Left lobe of liver (tissue), 2 donors: ENCODE results near the gene PKD1L1. TPM values are rescaled to one million over a fixed set of nuclear protein-coding genes. Genes with fewer than 3 reads are reported as not detected.
"Not testable (repeated sequence)": the region's sequence is repeated elsewhere in the genome, so short reads cannot be mapped to it uniquely, and the experiment has no call there.

Experiments used
- ATAC-seq: fragments of 200-7000 bp; cut with Tn5 transposase; one replicate; pipeline ENCODE4 v1.9.1; 2020; ENCODE audit warnings: mild to moderate bottlenecking, moderate library complexity
- DNase-seq: peaks from one replicate; pipeline ENCODE4 v3.0.0-alpha.2; 2020; ENCODE audit warnings: low spot score
- total RNA-seq: library from RNA; stranded (reverse); gene quantifications from one replicate; pipeline ENCODE4 v1.2.1, GENCODE V29; 2021
- donor health status: DM: no; HTN: no; CAD: no; lungs with moderate emphysema.
- donor health status: DM: no; HTN: yes; CAD: no.

PKD1L1 gene
- total RNA-seq, 1 donor from 2014 or later = 0.45 TPM

DNA sequence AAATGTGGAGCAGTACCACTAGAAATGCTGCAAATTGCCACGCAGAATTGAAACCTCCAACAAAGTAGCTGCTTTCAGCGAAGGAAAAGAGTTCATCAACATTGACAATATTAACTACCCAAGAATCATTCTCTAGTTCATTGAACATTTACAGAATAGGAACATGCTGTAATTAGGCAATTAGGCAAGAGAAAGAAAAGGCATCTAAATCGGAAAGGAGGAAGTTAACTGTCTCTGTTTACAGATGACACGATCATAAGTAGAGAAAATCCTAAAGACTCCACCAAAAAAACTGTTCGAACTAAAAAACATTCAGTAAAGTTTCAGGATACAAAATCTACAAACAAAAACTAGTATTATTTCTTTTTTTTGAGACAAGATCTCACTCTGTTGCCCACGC is 8.9 kb upstream of the PKD1L1 start:
- no peak for ATAC-seq
- DNase-seq = no peak

DNA sequence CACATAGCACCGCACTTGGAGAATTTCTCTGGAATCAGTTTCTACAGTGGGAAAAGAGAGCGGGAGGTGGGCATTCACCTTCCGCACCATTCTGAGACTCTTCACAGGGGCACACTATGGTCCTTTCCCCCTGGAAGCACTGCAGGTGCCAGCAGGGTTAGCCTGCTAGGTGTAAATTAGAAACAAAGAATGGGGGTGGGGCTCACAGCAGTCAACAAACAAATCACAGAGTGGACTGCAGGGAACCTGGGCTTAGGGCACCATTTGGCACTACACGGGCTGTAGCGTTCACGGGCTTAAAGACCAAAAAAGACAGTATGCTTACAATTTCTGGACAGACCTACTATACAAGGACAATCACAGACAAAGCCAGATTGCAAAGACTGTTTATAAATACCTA is 8.0 kb upstream of the PKD1L1 start:
- ATAC-seq (no peak), DNase-seq (no peak)

DNA sequence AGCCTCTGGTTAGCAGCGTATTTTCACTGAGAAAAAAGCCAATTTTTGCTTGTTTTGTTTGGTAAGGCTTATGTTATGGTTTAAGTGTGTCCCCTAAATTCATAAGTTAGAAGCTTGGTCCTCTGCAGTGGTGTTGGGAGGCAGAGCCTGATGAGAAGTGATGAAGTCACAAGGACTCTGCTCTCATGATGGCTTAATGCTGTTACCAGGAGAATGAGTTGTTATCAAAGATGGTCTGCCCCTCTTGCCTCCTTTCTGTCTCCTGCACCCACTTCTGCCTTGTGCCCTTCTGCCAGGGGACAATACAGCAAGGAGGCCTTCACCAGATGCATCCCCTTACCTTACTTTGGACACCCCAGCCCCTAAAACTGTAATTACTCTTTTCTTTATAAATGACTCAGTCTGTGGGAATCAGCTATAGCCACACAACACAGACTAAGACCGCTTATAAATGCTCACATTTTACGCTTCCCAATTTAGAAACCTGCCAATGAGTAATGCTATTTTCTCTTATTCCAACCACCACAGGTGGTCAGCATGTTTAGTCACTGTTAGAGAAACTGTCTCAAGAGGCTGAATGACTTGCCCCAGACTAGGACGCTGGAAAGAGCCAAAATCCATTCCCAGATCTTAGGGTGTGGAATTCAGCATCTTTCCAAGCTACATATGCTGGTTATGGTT is 6.1 kb upstream of the PKD1L1 start:
- DNase-seq (no peak), ATAC-seq (no peak)

DNA sequence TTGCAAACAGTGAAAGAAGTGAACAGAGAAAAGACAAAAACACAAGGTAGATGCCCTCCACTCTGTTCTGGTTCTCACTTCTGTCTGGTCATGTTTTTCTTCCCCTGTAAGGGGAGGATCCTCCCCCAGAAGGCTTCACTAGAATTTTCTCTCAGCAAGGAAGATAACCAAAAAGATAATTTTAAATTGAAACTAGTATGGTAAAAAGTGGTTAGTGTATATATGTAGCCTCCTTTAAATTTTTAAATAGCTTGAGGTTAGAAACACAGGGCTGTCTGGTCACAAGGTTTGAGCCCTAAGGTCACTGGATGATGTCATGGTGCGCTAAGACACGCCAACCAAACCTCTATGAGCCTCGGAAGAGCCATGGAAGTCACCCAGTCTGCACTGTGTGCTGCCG is 5.6 kb upstream of the PKD1L1 start:
- no peak for DNase-seq

DNA sequence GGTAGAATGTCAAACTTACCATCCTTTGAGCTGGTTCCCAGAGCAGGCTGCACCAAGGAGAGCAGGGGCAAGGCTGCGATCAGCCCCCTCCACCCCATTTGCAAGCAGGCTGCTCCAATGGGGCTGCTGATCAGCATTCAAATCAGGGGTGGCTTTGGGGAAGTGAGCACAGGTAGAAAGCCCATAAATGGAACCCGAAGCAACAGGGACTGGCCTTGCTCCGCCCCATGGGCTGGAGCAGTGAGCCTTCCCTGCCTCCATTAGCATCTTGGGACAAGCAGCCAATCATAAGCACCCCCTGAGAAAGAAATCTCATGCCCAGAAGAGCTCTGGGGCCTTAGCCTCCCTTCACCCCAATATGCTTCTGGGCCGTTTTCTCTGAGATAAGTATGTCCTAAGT is 4.0 kb upstream of the PKD1L1 start:
- no peak for DNase-seq
- ATAC-seq = no peak

More for the DNA sequence above, 5.6 kb upstream of the PKD1L1 start:
- no peak for ATAC-seq

DNA sequence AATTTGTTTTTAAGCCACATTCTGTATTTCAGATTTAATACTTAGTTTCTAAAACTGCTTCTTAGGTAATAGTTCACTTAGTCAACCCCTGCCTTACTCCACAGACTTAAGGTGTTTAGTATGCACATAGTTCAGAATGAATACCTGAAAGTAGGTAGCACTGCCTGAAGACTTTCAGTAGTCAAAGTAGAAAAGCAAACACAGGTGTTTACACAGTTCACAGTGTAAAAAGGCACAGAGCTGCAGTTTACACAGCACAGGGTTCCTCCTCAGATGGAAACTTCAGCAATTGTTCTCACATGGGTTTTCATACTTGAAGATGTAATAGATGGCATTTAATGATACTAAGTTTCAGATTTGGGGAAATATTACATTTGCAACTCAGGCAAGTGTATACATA is 3.1 kb upstream of the PKD1L1 start:
- no peak for DNase-seq
- peak; percentile 84 for ATAC-seq

DNA sequence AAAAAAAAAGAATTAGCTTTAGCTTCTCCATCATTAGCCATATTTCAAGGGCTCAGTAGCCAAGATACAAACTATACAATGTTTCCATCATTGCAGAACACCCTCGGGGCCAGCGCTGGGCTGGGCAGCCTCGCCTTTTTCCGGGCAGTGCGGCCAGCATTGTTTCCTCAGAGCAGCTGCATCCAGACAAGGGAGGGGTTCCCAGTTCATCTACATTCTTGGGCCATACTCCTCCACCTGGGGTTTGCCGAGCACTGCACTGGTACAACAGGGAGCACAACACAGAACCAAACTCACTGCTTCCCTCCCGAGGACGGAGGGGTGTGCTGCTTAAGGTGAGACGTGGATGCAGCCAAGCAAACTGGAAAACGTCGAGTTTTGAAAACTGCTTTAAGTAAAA is 2.4 kb upstream of the PKD1L1 start:
- no peak for DNase-seq
- ATAC-seq = no peak

DNA sequence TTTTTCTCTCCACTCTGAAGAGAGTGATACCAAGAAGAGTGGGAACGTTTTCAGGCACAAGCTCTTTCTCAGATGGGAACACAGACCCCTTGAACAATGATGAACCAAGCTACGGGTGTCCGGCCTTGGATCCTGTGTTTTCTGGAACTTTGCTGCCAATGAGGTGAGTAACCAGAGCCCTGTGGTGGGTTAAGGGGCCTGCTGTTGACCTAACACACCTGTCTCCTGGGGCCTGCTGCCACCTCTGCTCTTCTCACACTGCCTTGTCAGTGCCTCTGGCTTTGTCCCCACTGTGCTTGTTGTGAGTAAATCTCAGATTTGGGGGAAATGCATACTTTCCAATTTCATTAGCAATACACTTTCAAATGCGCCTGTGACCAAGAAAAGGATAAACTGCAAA is 1.4 kb upstream of the PKD1L1 start:
- no peak for DNase-seq
- no peak for ATAC-seq

DNA sequence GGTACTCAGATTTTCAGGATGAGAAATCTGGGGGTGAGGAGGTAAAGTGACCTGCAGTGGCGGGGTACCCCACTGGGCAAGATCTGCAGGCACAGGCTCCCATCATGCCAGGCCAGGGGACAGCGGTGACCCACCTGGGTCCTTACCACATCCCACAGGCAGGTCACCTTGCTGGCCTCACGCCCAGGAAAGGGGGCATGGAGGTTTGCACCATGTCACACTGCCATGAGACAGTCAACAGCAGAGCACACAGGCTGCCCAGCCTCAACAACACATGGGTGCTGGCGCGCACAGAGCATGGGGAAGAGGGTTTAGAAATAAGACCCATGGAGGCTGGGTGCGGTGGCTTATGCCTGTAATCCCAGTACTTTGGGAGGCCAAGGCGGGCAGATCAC is 914 bp downstream of the PKD1L1 start:
- ATAC-seq (no peak), DNase-seq (no peak)

DNA sequence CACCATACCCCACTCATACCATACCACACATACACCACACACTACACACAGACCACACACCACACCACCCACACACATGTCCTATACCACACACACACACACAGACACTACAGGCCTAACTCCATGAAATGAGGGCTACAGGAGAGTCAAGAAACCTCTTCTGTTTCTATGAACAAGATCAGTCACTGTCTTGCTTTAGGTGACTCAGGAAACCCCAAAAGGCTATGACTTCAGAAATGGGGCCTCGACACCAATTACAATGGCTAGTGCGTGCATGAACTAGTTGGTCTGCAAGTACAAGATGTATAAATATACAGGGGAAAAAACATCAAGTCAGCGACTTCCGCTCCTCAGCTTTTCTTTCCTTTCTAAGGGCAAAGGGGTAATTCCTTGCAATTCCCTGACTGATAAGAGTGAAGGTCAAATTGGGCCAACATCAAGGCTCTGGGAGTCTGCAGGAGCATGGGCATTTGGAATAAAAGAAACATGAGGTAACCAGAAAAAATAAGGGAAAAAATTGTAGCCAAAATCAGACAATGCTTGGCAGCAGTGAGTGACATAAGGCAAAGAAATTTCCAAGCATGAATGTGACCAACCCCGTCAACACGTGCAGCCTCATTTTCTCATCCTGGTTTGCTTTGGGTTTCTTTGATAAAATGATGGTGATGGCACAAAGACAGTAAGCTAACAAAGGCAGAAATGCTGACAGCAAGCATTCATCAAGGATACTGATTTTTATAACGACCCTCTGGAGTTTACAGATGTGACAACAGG is 1.5 kb downstream of the PKD1L1 start:
- ATAC-seq (no peak), DNase-seq (no peak)

DNA sequence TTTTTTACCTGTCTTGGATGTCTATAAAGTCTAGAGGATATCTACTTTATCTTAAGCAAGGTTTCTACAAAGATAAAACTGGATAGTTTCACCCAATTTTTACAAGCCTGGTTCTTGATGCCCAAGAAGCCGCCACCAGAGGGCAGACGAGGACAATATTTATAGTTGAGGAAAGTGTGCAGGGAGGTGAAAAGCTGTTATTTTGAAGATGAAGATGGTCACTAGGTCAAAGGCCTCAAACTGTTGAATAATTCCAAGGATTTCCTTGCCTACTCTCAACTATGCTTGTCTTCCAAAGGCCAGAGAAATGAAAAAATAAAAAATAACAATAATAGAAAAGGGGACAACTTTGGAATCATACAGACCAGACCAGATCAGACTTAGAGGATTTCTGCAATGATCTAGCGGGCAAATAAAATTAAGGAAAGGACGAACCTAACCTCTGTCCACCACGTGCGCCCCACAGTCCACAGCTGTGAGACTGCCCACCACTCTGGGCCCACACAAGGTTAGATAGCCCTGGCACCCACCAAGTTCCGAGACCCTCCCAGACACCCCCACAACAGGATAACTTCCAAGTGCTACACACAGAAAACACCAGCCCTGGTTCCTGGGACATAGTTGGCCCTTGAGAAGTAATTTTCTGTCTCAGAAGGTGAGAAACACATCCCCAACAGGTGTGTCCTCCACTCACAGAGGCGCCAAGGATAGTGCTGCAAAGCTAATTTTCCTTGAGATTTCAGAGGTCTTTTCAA is 2.8 kb downstream of the PKD1L1 start:
- ATAC-seq (peak; percentile 86), DNase-seq (peak; percentile 71)

DNA sequence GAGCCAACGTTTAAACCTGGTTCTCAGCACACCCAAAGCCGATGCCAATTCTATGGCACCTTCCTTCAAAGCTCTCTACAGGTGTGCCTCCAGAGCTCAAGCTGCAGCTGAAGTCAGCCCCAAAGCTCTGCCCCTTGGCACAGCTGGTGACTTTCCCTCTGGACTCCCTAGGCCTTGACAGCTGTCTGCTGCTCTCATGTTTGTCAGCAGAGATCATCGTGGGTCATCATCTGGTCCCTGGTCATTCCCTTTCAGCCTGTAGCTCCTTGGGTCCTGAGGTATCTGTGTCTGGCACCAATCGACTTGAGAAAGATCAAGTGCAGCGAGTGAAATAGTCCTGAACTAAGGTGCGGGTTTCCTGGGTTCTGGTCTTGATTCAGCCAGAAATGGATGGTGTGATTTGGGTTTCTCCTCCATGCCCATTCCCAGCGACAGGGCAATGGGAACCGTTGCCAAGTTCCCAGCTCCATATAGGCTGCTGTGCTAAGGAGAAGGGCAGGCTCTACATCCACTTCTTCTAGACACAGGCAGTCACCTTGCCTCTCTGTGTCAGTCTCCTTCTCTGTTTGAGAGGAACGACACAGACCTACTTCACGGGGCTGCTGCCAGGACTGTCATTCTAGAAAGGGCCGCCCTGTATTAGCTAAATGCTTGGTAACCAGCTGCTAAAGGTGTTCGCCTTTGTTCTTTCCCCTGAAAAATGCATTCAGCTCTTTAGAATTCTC is 3.6 kb downstream of the PKD1L1 start:
- DNase-seq = no peak
- ATAC-seq = peak; percentile 7

DNA sequence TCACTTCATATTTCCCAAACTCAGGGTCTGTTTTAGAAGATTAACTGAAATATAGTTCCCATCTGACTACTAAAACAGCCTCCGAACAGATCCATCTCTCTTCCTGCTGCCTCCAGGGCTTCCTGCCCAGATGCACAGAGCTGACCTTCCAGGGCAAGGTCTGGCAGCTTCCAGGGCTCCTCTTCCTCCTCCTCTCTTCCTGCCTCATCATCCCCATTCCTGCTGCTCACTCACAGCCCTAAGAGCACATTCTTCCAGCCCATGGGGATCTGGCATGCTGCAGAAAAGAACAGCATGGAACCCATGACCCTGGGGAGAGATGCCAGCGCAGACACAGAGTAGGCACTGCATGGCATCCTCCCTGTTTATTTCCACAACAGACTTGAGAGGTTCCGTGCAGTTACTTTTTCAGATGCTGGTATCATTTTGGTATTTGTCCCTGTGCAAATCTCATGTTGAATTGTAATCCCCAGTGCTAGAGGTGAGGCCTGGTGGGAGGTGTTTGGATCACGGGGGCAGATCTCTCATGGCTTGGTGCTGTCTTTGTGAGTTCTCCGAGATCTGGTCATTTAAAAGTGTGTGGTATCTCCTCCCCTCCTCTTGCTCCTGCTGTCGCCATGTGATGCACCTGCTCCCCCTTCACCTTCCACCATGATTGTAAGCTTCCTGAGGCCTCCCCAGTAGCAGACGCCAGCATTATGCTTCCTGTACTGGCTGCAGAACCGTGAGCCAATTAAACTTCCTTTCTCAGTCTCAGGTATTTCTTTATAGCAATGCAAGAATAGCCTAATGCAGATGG is 4.4 kb downstream of the PKD1L1 start:
- no peak for ATAC-seq

DNA sequence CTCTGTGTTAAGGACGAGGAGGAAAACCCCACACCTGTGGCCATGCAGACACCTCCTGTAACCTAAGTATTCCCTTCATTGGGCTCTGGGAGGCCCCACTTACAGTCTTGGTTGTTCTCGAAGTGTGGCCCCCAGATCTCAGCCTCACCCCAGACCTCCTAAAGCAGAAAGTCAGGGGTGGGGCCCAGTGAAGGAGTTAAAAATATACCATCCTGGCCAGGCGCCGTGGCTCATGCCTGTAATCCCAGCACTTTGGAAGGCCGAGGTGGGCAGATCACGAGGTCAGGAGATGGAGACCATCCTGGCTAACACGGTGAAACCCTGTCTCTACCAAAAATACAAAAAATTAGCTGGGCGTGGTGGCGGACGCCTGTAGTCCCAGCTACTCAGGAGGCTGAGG is 5.6 kb downstream of the PKD1L1 start:
- ATAC-seq, DNase-seq: not testable (repeated sequence)

More for the DNA sequence above, 4.4 kb downstream of the PKD1L1 start:
- DNase-seq = no peak

DNA sequence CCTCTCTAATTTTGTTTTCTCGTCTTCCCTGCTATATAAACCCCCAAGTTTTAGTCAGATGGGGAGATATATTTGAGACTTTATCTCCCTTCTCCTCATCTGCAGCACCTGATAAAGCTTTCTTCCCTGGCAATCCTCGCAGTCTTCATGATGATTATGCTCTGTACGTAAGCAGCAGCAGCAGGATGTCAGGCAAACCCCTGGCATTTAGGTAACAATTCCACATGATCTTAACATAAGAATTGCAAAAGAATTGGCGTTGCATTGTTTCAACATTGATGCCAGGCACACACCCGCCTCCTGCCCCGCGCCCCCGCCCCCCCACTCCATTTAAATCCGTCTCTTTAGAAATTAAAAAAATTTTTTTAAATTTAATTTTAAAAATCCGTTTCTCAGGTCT is 6.1 kb downstream of the PKD1L1 start:
- DNase-seq (no peak), ATAC-seq (no peak)

DNA sequence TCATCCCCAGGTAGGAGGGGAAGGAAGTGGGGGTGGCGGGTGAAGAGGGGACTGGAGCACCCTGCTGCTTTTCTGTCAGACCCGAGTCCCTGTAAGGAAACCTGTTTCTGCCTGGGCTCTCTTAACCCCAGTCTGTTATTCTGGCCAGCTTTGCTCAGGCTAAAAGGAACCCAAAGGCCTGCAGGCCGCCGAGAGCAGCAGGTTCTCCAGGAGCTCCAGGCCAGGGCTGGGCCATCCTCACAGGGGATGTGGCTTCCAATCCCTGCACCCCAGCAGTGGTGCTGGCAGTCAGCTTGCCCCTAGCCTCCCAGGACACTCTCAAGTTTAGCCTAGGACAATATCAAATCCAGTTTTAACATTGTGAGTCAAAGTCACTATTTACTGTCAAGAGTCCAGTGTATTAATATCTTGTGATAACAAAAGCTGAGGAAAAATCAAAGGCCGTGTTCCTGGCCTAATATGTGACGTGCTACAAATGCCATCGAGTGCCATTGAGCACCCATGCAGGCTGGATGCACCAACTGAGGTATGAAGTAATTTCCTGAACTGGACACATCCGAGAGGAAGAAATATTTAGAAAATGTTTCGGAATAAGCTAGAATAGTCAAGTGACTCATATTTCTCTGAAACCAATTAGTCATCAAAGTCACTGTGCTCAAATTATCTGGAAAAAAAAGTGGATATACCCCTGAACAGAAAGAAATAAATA is 7.0 kb downstream of the PKD1L1 start:
- DNase-seq = no peak
- ATAC-seq = no peak

DNA sequence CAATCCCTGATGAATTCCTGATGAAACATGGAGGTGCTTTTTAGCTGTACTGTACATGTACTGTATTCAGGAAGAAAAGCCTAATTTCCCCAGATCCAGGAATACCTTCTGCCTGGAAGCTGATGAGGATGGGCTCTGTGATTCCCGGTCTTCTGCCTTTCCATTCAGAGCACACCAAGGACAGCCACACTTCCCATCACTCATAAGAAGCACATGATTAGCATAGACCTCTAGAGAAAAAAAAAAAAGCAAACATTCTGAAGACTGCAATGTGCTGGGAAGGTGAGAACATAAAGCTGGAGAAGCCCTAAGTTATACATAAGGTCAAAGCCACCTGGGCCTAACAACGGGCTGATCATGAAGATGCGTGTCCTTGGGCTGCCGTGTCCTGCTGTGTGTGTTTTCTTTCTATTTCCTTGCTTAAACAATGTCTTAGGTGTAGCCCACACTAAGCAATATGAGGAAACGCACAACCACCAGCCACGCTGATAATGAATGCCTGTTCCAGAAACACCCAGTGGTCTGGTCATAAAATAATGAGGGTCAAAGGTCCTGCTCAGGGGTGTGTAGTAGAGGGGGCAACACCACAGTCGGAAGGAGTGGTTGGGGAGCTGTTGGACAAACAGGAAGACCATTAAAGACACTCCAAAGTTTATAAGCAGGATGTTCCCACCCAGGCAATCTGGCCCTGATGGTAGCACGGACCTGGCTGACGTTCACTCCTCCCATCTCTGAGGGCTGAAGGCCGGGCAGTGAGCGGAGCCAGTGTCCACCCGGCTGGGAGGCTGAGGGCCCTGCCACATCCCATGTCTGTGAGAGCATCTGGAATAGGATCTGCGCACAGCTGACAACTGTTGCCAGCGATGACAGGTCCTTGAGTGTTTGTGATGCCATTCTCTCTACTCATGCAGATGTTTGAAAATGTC is 7.9 kb downstream of the PKD1L1 start:
- DNase-seq (no peak), ATAC-seq (peak; percentile 33)

DNA sequence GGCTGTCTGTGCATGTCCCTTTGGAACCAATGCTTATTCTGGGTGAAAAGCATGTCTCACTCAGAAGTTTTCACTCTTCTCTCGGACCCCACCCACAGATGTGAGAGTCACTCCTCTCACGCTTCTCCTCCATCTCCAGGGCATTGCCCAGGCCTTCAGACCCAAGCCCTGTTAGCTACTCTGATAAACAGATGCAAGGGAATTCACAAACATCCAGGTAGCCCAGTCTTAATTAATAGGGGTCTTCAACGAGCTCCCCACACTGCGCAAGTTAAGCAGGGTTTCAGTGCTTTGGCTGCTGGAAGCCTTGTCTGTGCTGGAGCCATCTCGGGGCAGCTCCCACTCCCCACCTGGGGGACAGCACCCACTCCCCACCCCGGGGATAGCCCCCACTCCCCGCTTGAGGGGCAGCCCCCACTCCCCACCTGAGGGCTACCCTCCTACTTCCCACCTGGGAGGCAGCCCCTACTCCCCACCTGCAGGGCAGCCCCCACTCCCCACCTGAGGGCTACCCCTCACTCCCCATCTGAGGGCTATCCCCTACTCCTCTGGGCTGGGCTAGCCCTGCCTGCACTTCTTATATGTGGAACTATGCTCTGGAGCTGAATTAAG is 8.7 kb downstream of the PKD1L1 start:
- no peak for DNase-seq

More for the DNA sequence above, 8.7 kb downstream of the PKD1L1 start:
- ATAC-seq = no peak
